ENCODE measurements around the gene PAPLN.

Gene PAPLN

DNA sequence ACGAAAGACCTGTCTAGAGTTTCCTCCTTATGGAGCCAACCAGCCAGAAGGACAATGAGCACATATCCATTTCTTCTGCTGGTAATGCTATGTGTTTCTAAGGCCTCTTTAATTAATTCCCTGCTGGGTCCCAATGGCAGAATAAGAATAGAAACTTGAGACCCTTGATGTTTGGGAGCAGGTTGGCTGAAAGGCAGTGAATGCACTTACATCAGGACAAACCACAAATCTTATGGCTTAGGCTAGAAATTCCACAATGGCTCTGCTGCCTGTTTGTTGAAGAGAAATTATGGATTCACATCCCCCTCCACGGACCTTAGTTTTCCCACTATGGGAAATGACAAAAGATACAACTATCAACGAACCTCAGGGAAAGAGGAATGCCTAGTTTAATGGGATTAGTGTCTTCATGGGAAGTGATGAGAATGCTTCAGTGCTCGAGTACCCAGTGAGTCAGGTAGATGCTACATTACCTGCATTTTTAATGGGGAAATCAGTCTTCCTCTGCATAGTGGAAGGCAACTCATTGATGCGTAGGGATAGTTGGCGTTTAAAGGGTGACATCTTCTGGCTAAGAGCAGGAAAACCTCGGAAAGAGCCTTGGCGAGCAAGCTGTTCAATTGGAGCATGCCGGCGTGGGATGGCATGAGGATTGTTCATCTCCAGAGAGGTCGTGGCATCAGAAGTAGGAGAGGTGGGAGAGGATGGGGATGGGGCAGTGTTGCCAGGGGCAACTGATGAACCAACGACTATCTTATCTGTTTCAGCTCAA is 46.5 kb downstream of the PAPLN start:
- no peak for DNase-seq (ENCODE audit: extremely low read depth, low read depth)
- peak; percentile 29 for TF ChIP-seq CTCF (IDR thresholded peaks at IDR 0.05; ENCODE audit: low read depth, low read length, missing control alignments)
- no peak overlapping the region for H3K4me3 ChIP-seq (replicated peaks; ENCODE audit: low read depth, low read length)

- DNase-seq (ENCODE audit: extremely low read depth, low read depth): no peak
- TF ChIP-seq CTCF (IDR thresholded peaks at IDR 0.05; ENCODE audit: low read depth, low read length, missing control alignments): no peak
- H3K4me3 ChIP-seq (replicated peaks; ENCODE audit: low read depth, low read length): no peak overlapping the region
Measured at GRCh38 chr14:73285979-73286378, 48.7 kb downstream of the PAPLN start.

DNA sequence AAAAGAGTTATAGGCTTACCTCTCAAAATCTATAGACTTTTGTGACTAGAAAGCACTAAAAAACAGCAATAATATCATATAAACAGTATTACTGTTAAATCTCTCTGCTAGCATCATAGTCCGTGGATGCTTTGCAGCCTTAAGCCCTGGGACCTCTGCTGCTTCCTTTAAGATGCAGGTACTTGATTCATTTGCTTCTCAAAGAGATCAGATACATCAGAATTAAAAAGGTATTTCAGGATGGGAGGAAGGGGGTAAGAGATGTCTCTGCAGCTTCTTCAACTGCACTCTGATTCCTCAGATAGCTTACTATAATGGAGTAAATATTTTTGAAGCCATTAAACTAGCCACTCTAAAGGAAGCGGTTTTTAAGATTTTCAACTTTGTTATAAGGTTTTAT is 49.3 kb downstream of the PAPLN start:
- DNase-seq (ENCODE audit: extremely low read depth, low read depth): no peak
- no peak overlapping the region for H3K4me3 ChIP-seq (replicated peaks; ENCODE audit: low read depth, low read length)
- no peak for TF ChIP-seq CTCF (IDR thresholded peaks at IDR 0.05; ENCODE audit: low read depth, low read length, missing control alignments)

DNA sequence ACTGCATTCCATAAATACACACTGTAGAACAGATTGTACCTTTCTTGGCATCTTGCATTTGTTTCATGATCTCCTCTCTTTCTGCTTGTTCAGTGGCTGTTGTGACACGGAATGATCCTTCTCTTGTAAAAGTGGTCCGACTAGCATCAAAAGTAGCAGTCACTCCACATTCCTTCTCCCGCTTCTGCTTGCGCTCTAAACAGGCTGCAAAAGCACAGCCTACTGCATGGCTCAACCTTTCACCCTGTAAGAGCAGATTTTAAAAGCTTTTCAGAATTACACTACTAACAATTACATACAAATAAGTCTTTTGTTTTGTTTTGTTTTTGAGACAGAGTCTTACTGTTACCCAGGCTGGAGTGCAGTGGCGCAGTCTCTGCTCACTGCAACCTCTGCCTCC is 49.8 kb downstream of the PAPLN start:
- no peak overlapping the region for H3K4me3 ChIP-seq (replicated peaks; ENCODE audit: low read depth, low read length)
- DNase-seq (ENCODE audit: extremely low read depth, low read depth): no peak
- no peak for TF ChIP-seq CTCF (IDR thresholded peaks at IDR 0.05; ENCODE audit: low read depth, low read length, missing control alignments)

DNA sequence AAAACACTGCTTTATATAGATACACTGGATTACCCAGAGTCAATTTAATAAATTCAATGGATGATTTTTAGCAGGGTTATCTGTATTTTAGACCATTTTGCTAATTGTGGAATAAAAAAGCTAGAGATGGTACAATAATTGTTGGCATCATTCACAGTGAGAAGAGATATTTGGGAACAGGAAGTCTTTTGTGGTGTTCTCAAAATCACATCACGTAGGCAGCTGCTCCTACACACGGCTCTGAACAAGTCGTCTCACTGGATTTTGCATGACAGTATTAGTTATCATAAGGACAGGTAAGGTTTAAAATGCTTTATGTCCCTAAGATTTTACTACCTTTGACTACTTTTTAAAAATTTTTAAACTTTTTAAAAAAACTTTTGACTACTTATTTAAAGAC is 52.0 kb downstream of the PAPLN start:
- no peak overlapping the region for H3K4me3 ChIP-seq (replicated peaks; ENCODE audit: low read depth, low read length)
- no peak for DNase-seq (ENCODE audit: extremely low read depth, low read depth)
- no peak for TF ChIP-seq CTCF (IDR thresholded peaks at IDR 0.05; ENCODE audit: low read depth, low read length, missing control alignments)

DNA sequence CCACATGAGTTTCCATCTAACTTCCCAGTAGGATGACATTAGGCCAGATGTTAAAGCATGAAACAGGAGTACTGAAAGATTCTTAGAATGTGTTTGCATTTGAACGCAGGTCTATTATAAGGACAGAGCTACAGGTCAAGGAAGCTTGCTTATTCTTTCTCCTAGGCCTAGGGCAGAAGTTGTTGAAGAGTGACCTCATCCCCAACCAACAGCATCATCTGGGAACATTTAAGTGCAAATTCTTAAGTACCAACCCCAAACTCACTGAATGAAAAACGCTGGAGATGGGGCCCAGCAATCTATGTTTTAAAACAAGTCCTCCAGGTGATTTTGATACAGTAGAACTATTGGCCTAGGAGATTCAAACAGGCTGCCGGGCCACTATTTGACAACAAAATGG is 52.4 kb downstream of the PAPLN start:
- H3K4me3 ChIP-seq (replicated peaks; ENCODE audit: low read depth, low read length): no peak overlapping the region
- no peak for TF ChIP-seq CTCF (IDR thresholded peaks at IDR 0.05; ENCODE audit: low read depth, low read length, missing control alignments)
- peak; percentile 10 for DNase-seq (ENCODE audit: extremely low read depth, low read depth)

DNA sequence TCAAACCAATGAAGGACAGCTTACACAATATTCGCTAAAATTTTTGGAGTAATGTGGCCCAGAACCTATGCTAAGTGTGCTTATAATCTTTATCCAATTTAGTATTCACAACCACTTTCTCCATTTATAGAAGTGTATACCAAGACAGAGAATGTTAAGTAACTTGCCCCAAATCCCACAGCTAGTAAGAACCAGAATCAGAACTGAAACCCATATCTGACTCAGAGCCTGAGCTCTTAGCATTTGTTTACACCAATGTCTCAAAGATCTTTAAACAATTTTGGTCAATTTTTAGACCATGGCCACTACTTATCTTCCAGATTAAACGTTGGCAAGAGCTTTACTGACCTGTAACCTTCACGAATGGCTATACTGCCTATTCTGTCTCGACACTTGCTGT is 53.0 kb downstream of the PAPLN start:
- no peak for DNase-seq (ENCODE audit: extremely low read depth, low read depth)
- no peak for TF ChIP-seq CTCF (IDR thresholded peaks at IDR 0.05; ENCODE audit: low read depth, low read length, missing control alignments)
- H3K4me3 ChIP-seq (replicated peaks; ENCODE audit: low read depth, low read length): no peak overlapping the region
